Left renal cortex interstitium (tissue), 4 donors: ENCODE measurements around the gene RALGPS1. TPM values are rescaled to one million over a fixed set of nuclear protein-coding genes. Genes with fewer than 3 reads are reported as not detected.

Source experiments
- DNase-seq, 4 donors: peaks; one replicate each; pipeline ENCODE4 v3.0.0-alpha.2; 2013; ENCODE audit warnings: low read depth in 4 of 4, low spot score in 2 of 4, missing footprints in 1 of 4
- polyA plus RNA-seq, 4 donors: library from polyadenylated mRNA; unstranded; fragments of 120-200 nt; gene quantifications; one replicate each; pipeline ENCODE4 v1.2.1, GENCODE V29; 2013; ENCODE audit not compliant: insufficient read length in 4 of 4

Gene RALGPS1
- polyA plus RNA-seq, 4 donors, result 18.8 to 30.8 (median 25.2) TPM

- DNase-seq, result no peak
Measured at GRCh38 chr9:127258606-127259471, 344.3 kb downstream of the RALGPS1 start.

- DNase-seq, result no peak
Measured at GRCh38 chr9:127262602-127263001, 348.0 kb downstream of the RALGPS1 start.

GRCh38 chr9:127263237-127263636, 348.7 kb downstream of the RALGPS1 start:
- no peak for DNase-seq

- no peak for DNase-seq
Measured at GRCh38 chr9:127263664-127264063, 349.1 kb downstream of the RALGPS1 start.

GRCh38 chr9:127264462-127265219, 350.1 kb downstream of the RALGPS1 start, which contains the start of gene GARNL3:
GARNL3 (plus strand) TSS chr9:127264774; CDS start chr9:127264878, 104 bp downstream.
- DNase-seq, result no peak

- DNase-seq, result no peak
Measured at GRCh38 chr9:127267793-127268525, 353.4 kb downstream of the RALGPS1 start.

- no peak for DNase-seq
Measured at GRCh38 chr9:127269449-127269848, 354.9 kb downstream of the RALGPS1 start.

Other genes with a start within 250 kb of the RALGPS1 start
- 10 to 100 TPM; 10.4 to 15.5 (median 14.5) TPM for gene ZBTB43, start 109.7 kb upstream of the RALGPS1 start, polyA plus RNA-seq
- gene ZBTB34, start 54.1 kb upstream of the RALGPS1 start, polyA plus RNA-seq, result 10 to 100 TPM; 20.1 to 21.9 (median 20.6) TPM
- 10 to 100 TPM in 2 of 4 donors, 1 to 10 TPM in 2; 6.8 to 15.3 (median 10.1) TPM for gene ANGPTL2, start 207.9 kb downstream of the RALGPS1 start, polyA plus RNA-seq